ENCODE measurements around the gene LINC01488.

Gene LINC01488

DNA sequence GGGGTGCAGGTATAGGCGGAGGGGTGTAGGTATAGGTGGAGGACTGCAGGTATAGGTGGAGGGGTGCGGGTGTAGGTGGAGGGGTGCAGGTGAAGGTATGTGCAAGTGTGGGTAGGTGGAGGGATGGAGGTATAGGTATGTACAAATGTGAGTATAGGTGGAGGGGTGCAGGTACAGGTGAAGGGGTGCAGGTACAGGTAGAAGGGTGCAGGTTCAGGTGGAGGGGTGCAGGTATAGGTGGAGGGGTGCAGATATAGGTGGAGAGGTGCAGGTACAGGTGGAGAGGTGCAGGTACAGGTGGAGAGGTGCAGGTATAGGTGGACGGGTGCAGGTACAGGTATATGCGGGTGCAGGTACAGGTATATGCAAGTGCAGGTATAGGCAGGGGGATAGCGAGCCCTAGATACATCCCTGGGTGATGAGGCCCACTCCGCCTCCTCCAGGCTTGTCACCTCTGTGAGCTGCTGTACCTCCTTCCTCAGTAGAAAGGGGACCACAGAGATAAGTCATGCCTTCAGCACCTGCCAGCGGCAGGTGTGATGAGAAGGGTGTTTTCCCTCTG lies 17.2 kb downstream of the LINC01488 start:
- Mint-ChIP-seq H3K36me3 (no peaks in the 10 kb centered on the region), H3K4me1 (peaks cover 32% of the 10 kb centered on the region), H3K4me3 (no peak overlapping the region), H3K9me3 (no peaks in the 10 kb centered on the region), H3K27ac (no peak overlapping the region), H3K27me3 (peaks cover 45% of the 10 kb centered on the region)
- ATAC-seq = no peak

DNA sequence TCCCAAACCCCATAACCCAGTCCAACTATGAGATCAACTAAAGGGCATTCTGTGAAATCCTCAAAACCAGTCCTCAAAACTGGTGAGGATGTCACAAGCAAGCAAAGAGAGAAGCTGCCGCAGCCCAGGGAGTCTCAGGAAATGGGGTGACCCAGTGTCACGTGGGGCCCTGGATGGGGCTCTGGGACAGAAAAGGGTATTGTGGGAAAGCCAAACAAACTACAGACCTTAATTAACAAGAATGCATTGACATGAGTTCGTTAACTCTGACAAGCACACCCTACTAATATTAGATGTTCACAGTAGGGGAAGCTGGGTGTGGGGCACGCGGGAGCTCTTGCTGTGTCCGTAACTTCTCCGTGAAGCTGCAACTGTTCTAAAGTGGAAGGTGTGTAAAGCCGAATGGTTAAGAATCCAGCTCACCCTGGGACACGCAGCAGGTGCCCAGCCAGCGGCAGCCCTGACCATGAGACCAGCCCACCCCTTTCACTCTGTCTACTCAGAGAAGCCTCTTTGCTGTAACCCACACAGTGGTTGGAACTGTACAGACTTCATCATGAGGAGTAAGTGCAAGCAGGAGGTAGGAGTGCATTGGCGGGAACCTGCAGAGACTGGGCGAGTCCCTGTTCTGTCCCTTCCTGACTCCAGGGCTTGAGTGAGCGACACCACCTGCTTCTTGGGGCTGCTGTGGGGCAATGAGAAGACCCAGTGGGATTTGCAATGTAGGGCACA lies 17.9 kb downstream of the LINC01488 start:
- peaks cover 35% of the 10 kb centered on the region for H3K4me1 Mint-ChIP-seq
- H3K4me3 Mint-ChIP-seq = no peak overlapping the region
- H3K36me3 Mint-ChIP-seq = no peaks in the 10 kb centered on the region
- no peak for ATAC-seq
- peaks cover 39% of the 10 kb centered on the region for H3K27me3 Mint-ChIP-seq
- no peak overlapping the region for H3K27ac Mint-ChIP-seq
- H3K9me3 Mint-ChIP-seq = no peaks in the 10 kb centered on the region

DNA sequence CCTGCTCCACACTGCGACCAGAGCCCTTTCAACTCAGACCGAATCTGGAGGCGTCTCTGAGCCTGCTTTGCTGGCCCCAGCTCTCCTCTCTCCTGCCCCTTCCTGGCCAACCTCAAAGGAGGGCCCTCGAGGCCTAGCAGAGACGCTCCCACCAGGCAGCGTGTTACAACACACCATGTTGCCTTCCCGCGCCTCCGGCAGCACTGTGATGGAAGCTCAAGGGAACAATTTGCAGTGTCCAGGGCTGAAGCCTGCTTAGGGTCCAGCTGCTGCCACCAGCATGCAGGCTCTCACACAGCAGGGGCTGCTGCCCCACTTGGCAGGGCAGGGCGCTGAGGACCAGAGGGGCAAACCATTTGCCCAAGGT lies 18.4 kb downstream of the LINC01488 start:
- no peaks in the 10 kb centered on the region for H3K9me3 Mint-ChIP-seq
- ATAC-seq = no peak
- H3K27ac Mint-ChIP-seq = no peak overlapping the region
- peaks cover 35% of the 10 kb centered on the region for H3K4me1 Mint-ChIP-seq
- H3K36me3 Mint-ChIP-seq = no peaks in the 10 kb centered on the region
- H3K27me3 Mint-ChIP-seq = peaks cover 36% of the 10 kb centered on the region
- no peak overlapping the region for H3K4me3 Mint-ChIP-seq

DNA sequence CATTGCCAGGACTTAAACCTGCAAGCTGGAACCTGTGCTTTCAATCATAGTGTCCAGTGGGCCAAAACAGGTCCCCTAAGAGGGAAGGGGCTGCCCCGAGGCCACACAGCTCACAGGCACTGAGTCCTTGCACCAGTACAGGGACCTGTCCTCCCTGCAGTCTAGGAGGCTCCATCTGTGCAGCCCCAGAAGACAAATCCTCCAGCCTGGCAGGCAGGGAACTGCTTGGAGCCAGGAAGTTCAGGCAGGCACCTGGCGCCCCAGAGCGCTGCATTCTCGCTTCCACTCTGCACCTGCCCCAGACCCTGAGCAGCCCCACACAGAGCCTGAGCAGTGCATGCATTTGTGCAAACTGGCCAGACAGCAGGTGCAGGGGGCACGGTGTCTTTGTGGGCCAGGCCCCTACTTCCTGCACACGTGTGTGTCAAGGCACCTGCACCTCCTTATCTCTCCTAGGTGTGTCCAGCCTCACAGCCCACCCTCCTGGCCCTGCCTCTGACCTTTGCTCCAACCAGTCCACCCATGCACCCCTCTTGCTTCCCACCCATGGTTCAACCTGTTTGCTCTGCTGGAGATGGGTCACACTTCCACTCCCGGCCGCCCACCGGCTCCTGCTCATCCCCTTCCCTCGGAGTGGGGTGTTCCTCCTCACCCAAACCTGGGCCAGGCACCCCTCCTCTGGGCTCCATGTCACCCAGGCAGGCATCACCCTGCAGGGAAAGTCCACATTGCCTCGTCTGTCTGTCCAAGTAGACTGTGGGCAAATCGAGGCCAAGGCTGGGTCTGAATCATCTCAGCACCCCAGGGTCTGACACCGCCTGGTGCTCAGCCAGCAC lies 19.0 kb downstream of the LINC01488 start:
- ATAC-seq = peak; percentile 3
- H3K27ac Mint-ChIP-seq = no peak overlapping the region
- H3K4me3 Mint-ChIP-seq = no peak overlapping the region

DNA sequence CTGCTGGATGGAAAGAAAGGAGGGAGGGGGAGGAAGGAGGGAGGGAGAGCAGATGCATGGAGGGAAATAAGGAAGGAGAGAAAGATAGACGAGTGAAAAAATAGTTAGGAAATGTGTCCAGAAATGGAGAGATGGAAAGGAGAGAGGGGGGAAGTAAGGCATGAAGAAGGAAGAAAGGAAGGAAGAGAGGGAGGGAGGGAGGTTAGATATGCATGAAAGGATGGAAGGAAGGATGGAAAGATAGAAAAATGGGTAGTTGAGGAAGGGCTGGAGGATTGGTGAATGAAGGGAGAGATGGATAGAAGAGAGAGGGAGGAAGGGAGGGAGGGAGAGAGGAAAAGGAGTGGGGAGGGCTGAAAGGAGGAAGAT lies 19.6 kb downstream of the LINC01488 start:
- ATAC-seq = no peak
- peaks cover 34% of the 10 kb centered on the region for H3K27me3 Mint-ChIP-seq
- peaks cover 3% of the 10 kb centered on the region for H3K9me3 Mint-ChIP-seq
- H3K27ac Mint-ChIP-seq = no peak overlapping the region
- H3K4me1 Mint-ChIP-seq = peaks cover 35% of the 10 kb centered on the region
- H3K36me3 Mint-ChIP-seq = no peaks in the 10 kb centered on the region
- no peak overlapping the region for H3K4me3 Mint-ChIP-seq

More for the DNA sequence above, 19.0 kb downstream of the LINC01488 start:
- H3K9me3 Mint-ChIP-seq = no peaks in the 10 kb centered on the region
- peaks cover 36% of the 10 kb centered on the region for H3K27me3 Mint-ChIP-seq
- H3K36me3 Mint-ChIP-seq = no peaks in the 10 kb centered on the region
- H3K4me1 Mint-ChIP-seq = peaks cover 35% of the 10 kb centered on the region

DNA sequence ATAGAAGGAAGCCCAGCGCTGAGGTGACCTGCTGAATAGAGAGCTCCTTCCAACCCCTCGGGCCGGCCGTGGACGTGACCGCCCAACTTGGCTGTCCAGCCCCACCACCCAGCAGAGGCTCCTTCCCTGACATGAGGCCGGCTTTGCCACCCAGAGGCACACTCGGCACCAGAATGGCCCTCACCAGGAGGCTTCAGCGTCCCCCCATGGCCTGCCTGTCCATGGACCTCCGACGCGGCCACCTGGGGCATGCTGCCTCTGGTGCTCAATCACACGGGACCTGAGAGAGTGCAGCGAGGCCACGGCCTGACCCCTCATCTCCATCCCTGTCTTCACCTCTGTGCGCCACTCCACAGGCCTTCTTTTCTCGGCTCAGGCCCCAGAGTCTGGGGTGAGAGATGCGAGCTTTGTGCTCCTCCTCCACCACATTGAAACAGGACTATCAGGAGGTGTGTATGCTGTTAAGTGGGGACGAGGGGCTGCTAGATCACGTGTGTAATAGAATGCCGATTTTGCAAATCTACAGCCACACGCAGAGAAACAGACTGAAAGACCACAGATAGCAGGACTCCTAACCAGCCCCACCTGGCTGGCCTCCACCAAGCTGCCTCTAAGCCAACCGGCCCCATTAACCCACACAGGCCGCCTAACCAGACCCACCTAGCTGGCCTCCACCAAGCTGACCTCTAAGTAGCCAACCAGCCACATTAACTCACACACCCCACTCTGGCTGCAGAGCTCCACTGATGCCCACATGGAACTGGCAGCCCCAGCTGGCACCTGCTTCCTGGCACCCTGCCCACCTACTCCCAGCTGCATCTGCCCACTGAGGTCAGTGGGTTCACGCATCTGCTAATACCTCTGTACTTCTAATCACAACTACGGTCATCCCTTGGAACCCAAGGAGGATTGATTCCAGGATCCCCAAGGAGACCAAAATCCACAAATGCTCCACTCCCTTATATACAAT lies 20.7 kb downstream of the LINC01488 start:
- Mint-ChIP-seq H3K36me3 (no peaks in the 10 kb centered on the region), H3K4me3 (no peak overlapping the region), H3K27me3 (peaks cover 42% of the 10 kb centered on the region), H3K9me3 (peaks cover 7% of the 10 kb centered on the region), H3K27ac (no peak overlapping the region), H3K4me1 (peaks cover 35% of the 10 kb centered on the region)
- ATAC-seq = no peak

DNA sequence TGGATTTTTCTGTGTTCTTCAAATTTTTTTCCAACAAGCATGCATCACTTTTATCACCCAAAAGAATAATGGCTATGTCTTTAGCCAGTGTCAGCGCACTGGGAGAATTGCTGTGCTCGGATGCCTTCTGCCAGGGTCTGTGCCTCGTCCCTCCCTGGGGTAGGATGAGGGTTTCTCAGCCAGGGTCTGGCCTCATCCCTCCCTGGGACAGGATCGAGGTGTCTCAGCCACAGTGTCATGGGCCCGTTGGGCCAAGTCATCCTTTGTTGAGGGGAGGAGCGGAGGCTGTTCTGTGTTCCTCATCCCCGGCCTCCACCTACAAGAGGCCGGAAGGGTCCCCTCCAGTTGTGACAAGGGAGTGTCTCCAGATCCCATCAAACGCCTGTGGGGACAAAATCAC lies 22.7 kb downstream of the LINC01488 start:
- ATAC-seq = no peak
- Mint-ChIP-seq H3K4me1 (peaks cover 26% of the 10 kb centered on the region), H3K4me3 (no peak overlapping the region), H3K27me3 (peaks cover 55% of the 10 kb centered on the region), H3K36me3 (no peaks in the 10 kb centered on the region), H3K27ac (no peak overlapping the region), H3K9me3 (peaks cover 7% of the 10 kb centered on the region)

DNA sequence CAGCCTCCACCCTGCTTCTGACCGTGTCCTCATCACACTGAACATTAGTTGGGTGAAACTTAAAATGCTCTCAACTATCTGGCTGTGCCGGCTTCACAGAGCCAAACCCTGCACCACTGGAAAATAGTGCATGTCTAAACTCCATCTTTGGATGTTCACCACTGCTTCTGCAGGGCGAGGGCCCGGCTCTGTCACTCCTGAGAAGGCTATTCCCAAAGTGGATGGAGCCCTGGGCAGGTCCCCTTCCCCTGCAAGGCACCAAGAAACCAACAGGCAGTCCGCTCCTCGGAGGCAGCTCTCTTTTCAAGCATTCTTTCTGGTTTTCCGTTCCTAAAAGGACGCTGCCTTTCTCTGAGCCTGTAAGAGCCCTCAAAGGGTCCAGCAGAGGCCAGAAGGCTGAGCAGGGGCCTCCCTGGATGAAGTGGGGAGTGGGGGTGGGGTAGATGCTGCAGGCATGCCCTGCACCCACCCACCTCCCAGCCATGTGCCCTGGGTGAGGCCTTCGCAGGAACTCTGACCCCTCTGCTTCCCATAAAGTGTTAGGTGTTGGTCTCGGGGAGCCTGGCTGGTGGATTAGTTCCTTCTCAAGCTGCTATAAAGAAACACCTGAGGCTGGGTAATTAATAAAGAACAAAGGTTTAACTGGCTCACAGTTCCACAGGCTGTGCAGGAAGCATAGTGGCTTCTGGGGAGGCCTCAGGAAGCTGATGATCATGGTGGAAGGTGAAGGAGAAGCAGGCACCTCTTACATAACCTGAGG lies 23.3 kb downstream of the LINC01488 start:
- Mint-ChIP-seq H3K27me3 (peaks cover 61% of the 10 kb centered on the region), H3K4me1 (peaks cover 21% of the 10 kb centered on the region), H3K36me3 (no peaks in the 10 kb centered on the region), H3K4me3 (no peak overlapping the region), H3K27ac (no peak overlapping the region), H3K9me3 (peaks cover 7% of the 10 kb centered on the region)
- no peak for ATAC-seq

DNA sequence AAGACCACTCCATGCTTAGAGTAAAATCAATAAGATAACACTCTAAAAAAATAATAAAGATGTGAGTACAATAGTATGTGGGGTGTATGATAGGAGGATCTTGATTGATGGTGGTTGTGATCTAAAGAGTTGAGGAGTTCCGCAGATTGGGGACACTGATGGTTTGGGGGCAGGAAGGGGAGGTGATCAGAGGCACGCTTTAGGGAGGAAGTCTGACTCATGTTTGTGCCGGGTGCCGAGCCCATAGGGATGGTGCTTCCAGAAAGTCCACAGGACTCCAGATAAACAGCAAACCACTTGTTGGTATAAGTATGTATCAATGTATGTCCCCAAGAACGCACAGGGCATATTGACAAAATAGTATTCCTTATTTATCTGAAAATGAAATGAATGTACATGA lies 27.5 kb downstream of the LINC01488 start:
- Mint-ChIP-seq H3K4me1 (peaks cover under 1% of the 10 kb centered on the region), H3K36me3 (no peaks in the 10 kb centered on the region), H3K27me3 (peaks cover 56% of the 10 kb centered on the region), H3K4me3 (no peak overlapping the region), H3K9me3 (peaks cover 10% of the 10 kb centered on the region), H3K27ac (no peak overlapping the region)
- no peak for ATAC-seq

DNA sequence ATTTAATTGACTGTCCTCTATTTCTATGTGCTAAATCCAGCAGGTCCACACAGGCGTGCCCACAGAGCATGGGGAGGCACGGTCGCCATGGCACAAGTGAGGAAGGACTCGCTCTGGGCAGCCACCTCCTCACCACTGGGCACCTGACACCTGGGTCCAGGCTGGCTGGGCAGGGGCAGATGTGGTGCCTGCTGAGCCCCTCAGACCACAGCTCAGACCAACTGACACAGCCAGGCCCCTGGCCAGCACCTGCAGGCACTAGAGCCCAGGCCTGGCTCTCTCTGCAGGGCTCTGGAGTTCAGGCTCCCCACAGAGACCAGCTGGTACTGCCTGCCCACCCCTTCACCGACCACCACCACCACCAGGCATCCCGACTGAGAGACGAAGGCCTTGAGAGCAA lies 27.9 kb downstream of the LINC01488 start:
- H3K9me3 Mint-ChIP-seq = peaks cover 10% of the 10 kb centered on the region
- H3K27ac Mint-ChIP-seq = no peak overlapping the region
- H3K4me1 Mint-ChIP-seq = no peaks in the 10 kb centered on the region
- no peak overlapping the region for H3K4me3 Mint-ChIP-seq
- peaks cover 56% of the 10 kb centered on the region for H3K27me3 Mint-ChIP-seq
- ATAC-seq = no peak
- H3K36me3 Mint-ChIP-seq = no peaks in the 10 kb centered on the region

DNA sequence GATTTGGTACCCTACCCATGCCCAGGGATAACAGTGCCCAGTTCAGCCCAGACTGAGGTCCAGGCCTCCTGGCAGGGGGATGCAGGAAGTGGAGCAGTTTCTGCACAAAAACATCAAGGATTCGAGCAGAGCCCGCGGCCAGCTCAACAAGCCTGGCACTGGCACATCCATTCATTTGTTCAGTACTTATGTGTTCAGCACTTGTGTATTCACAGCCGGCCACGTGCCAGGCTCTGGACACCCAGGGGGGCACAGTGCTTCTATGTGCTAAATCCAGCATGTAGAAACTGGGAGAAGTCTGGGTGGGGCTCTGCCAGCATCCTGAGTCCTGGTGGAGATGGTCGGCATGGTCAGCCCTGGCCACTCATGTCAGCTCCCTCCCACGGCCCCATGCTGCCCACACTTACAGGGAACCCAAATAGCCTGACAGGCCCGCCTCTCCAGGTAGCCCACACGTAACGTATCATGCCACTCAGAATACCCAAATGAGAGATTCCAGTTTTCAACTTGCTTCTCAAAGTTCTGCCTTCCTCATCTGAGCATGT lies 28.5 kb downstream of the LINC01488 start:
- H3K27ac Mint-ChIP-seq = no peak overlapping the region
- H3K36me3 Mint-ChIP-seq = no peaks in the 10 kb centered on the region
- no peaks in the 10 kb centered on the region for H3K4me1 Mint-ChIP-seq
- peaks cover 53% of the 10 kb centered on the region for H3K27me3 Mint-ChIP-seq
- H3K4me3 Mint-ChIP-seq = no peak overlapping the region
- peaks cover 10% of the 10 kb centered on the region for H3K9me3 Mint-ChIP-seq
- no peak for ATAC-seq

DNA sequence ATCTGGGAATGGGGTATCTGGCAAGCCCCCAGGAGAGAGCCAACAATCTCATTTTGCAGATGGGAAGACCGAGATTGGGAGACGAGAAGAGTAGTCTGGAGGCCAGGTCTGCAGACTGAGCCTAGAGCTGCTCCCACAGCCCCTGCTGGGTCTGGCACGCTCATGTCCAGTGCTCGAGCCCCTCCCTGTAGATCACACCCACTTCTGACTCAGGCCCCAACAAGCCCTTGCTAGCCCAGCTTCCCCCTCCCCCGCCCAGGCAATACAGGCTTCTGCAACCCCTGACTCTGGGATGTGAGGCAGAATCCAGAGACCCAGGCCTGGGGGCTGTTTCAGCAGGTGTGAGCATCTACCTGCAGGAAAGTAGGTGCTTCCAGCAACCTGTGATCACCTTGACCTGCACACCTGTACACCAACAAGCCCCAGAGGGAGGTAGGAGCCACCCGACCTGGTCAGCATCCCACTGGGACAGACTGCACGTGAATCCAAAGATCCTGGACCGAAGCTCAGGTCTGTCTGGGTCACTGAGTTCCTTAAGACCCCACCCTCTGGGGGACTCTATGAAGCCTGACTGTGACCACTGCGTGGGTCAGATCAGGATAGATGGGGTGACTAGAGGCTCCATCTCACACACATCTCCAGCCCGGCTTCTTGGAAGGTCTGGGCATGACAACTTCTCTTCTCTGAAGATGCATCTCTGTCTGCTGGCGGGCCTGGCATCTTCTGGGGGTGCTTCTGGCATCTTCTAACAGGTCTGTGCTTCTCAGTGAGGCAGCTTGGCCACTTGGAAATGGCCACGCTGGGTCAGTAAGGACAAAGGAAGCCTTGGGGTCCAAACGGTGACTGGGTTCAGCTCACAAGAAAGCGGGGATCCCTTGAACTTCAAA lies 29.3 kb downstream of the LINC01488 start:
- no peak for ATAC-seq
- Mint-ChIP-seq H3K9me3 (peaks cover 12% of the 10 kb centered on the region), H3K4me1 (peaks cover 6% of the 10 kb centered on the region), H3K4me3 (no peak overlapping the region), H3K27ac (no peak overlapping the region), H3K27me3 (peaks cover 47% of the 10 kb centered on the region), H3K36me3 (peaks cover 2% of the 10 kb centered on the region)

DNA sequence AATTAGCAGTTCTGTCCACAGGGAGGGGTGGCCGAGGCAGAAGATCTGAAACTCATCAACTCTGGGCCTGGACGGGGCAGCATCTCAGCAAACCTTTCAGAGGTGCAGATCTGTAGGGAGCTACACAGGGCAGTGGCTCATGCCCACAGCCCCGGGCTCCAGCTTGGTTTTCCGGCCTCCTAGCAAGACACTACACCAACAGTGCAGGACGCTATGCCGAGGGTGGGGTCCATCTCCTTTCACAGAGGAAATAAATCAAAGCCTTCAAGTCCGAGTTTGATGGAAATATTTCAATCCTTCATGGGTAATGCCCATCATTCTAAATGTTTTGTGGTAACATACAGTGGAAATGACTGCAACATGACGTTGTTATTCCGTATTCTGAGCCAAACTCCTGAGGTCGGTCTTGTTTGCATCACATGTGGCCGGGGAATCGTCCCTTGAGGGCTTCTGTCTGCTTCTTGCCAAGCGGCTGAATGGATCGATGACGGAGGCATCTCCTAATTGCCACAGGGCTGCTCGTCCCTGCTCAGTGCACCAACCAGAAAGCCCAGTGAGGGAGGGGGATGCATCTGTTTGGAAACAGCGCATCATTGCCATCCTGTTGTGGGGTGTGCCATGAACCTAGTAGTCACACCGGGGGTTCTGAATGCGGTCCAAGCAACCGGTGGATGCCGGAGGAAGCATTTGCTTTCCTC lies 30.0 kb downstream of the LINC01488 start:
- Mint-ChIP-seq H3K36me3 (peaks cover 5% of the 10 kb centered on the region), H3K27ac (no peak overlapping the region), H3K27me3 (peaks cover 39% of the 10 kb centered on the region), H3K4me3 (no peak overlapping the region), H3K9me3 (peaks cover 8% of the 10 kb centered on the region), H3K4me1 (peaks cover 10% of the 10 kb centered on the region)
- ATAC-seq = no peak

All from stimulated activated memory B cell treated with anti-CD40 and anti-IgM and Interleukin-4, amounts not matched to agents 10 μg/mL and 1 μg/mL and 100 μg/mL, for 72 hours (primary cell).